ENCODE data around the gene SIPA1. TPM values are rescaled to one million over a fixed set of nuclear protein-coding genes. Genes with fewer than 3 reads are reported as not detected.

SIPA1 gene
- total and polyA plus RNA-seq, 2 of the 13 experiments (the other 11 are each of a cell fraction or from before 2014, with no cell fraction given) = 5.8 to 7.7 TPM

DNA sequence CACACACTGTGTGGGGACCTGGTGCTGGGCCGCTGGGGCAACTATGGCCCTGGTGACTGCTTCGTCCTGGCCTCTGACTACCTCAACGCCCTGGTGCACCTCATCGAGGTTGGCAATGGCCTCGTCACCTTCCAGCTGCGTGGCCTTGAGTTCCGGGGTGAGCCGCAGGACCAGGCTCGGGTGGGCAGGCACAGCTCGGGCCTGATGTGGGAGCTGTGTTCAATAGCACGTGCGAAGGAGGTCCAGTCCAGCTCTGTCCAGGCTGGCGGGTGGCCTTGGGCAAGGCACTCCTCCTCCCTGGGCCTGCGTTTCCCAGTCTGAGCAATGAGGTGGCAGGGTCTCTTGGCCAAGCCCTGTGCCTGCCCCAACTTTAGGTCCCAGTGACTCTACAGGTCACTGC is 8.3 kb upstream of the SIPA1 start:
- peaks cover 45 to 63% of the 10 kb centered on the region in 2 experiments for H3K36me3 ChIP-seq (replicated peaks in 1 of 2; ENCODE audit: control insufficient read depth in 1 of 2, insufficient read depth in 2 of 2, low read length in 2 of 2)
- no peak overlapping the region for H3K4me2 ChIP-seq (ENCODE audit: low read depth, low read length)
- H3K4me1 ChIP-seq (ENCODE audit: insufficient read depth, low read length) = no peaks in the 10 kb centered on the region
- no peak for FAIRE-seq
- no peak for DNase-seq (ENCODE audit: low spot score)
- no peaks in the 10 kb centered on the region for H3K9me3 ChIP-seq (ENCODE audit: low read length)
- no peaks in the 10 kb centered on the region for H3K79me2 ChIP-seq (ENCODE audit: insufficient read depth, low read length)
- H4K20me1 ChIP-seq (ENCODE audit: insufficient read depth, low read length) = no peaks in the 10 kb centered on the region
- POLR2A ChIA-PET = interaction anchor here (1.0 to 1.1 kb wide), 2 partner anchors 9 to 13 kb away, joined by 3 to 4 read pairs; partner anchors contain the start of gene SIPA1
- ATAC-seq = no peak
- in situ Hi-C loops (cut with HindIII; ENCODE audit: extremely low pct_ligation_motif_present, low pct_unique_long_range_greater_than_20kb) = no loop called here
- no TSS peak for BruUV-seq (replicated peaks)
- TF ChIP-seq RCOR2 (CRISPR knock-in tag; IDR thresholded peaks at IDR 0.05) (no peak), ZNF556 (CRISPR knock-in tag; IDR thresholded peaks at IDR 0.05; ENCODE audit: borderline replicate concordance) (no peak), NFE2L2 (IDR thresholded peaks at IDR 0.05; ENCODE audit: low read length) (no peak), RBFOX2 (IDR thresholded peaks at IDR 0.05; ENCODE audit: low read depth, low read length) (0 out of 2 replicates have a peak, but pooled peaks have one; percentile 34), JUNB (CRISPR knock-in tag; IDR thresholded peaks at IDR 0.05; ENCODE audit: borderline replicate concordance) (no peak), ZC3H4 (CRISPR knock-in tag; IDR thresholded peaks at IDR 0.05; ENCODE audit: borderline replicate concordance) (no peak), MIXL1 (CRISPR knock-in tag; IDR thresholded peaks at IDR 0.05) (no peak)
- TF ChIP-seq, protein P1, sequence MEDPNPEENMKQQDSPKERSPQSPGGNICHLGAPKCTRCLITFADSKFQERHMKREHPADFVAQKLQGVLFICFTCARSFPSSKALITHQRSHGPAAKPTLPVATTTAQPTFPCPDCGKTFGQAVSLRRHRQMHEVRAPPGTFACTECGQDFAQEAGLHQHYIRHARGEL (CRISPR knock-in tag; IDR thresholded peaks at IDR 0.05) = no peak
- H2AFZ ChIP-seq (ENCODE audit: low read length) = no peak overlapping the region
- whole genome bisulfite sequencing (ENCODE audit: low lambda C conversion rate) = 99% methylated on average over 9 of the region's 14 CpGs
- intact Hi-C loops (cut with micrococcal nuclease; ENCODE audit: unreplicated experiment) = no loop called here
- H3K9ac ChIP-seq (ENCODE audit: insufficient read depth, low read depth, low read length) = no peak overlapping the region
- no peak overlapping the region for H3K4me3 ChIP-seq (replicated peaks in 1 of 3; ENCODE audit: insufficient read depth in 1 of 3, low read depth in 2 of 3, low read length in 3 of 3)
- no peak overlapping the region for H3K27ac ChIP-seq (ENCODE audit: extremely low read length, insufficient read depth, low read length)
- CTCF ChIA-PET (ENCODE audit: low intra/inter-chr PET ratio, low total read pairs) = no interaction called here
- no peaks in the 10 kb centered on the region for H3K27me3 ChIP-seq (ENCODE audit: control insufficient read depth in 1 of 2, insufficient read depth in 2 of 2, low read length in 2 of 2)

DNA sequence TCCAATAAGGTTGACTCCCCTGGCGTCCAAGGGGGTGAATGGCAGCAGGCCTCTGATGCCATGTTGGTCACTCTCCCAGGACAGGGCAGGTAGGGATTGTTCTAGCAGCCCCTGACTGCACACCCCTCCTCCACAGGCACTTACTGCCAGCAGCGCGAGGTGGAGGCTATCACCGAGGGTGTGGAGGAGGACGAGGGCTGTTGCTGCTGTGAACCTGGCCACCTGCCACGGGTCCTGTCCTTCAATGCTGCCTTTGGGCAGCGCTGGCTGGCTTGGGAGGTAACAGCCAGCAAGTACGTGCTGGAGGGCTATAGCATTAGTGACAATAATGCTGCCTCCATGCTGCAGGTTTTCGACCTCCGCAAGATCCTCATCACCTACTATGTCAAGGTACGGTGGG is 7.7 kb upstream of the SIPA1 start:
- 100% methylated on average over 4 of the region's 11 CpGs for WGBS (ENCODE audit: low lambda C conversion rate)
- no peak overlapping the region for H2AFZ ChIP-seq (ENCODE audit: low read length)
- H3K79me2 ChIP-seq (ENCODE audit: insufficient read depth, low read length) = no peaks in the 10 kb centered on the region
- intact Hi-C loops (cut with micrococcal nuclease; ENCODE audit: unreplicated experiment) = no loop called here
- in situ Hi-C loops (cut with HindIII; ENCODE audit: extremely low pct_ligation_motif_present, low pct_unique_long_range_greater_than_20kb) = no loop called here
- ChIA-PET CTCF (ENCODE audit: low intra/inter-chr PET ratio, low total read pairs) (no interaction called here), POLR2A (interaction anchor here (1.0 kb wide), 3 partner anchors 8 to 15 kb away, joined by 3 to 4 read pairs (median 3); partner anchors contain the start of genes PCNX3 and SIPA1)
- H3K9ac ChIP-seq (ENCODE audit: insufficient read depth, low read depth, low read length) = no peak overlapping the region
- no peak for FAIRE-seq
- H3K4me2 ChIP-seq (ENCODE audit: low read depth, low read length) = no peak overlapping the region
- no peaks in the 10 kb centered on the region for H3K4me1 ChIP-seq (ENCODE audit: insufficient read depth, low read length)
- no peak overlapping the region for H3K4me3 ChIP-seq (replicated peaks in 1 of 3; ENCODE audit: insufficient read depth in 1 of 3, low read depth in 2 of 3, low read length in 3 of 3)
- no peaks in the 10 kb centered on the region for H4K20me1 ChIP-seq (ENCODE audit: insufficient read depth, low read length)
- ATAC-seq = no peak
- no peak for DNase-seq (ENCODE audit: low spot score)
- BruUV-seq (replicated peaks) = no TSS peak
- TF ChIP-seq AGO2 (optimal IDR thresholded peaks at IDR 0.05; ENCODE audit: low read depth, low read length) (peak; percentile 13), ZFP36L2 (CRISPR knock-in tag; IDR thresholded peaks at IDR 0.05) (no peak)
- H3K27ac ChIP-seq (ENCODE audit: extremely low read length, insufficient read depth, low read length) = no peak overlapping the region
- H3K9me3 ChIP-seq (ENCODE audit: low read length) = no peaks in the 10 kb centered on the region
- H3K27me3 ChIP-seq (ENCODE audit: control insufficient read depth in 1 of 2, insufficient read depth in 2 of 2, low read length in 2 of 2) = no peaks in the 10 kb centered on the region
- peaks cover 51 to 67% of the 10 kb centered on the region in 2 experiments for H3K36me3 ChIP-seq (replicated peaks in 1 of 2; ENCODE audit: control insufficient read depth in 1 of 2, insufficient read depth in 2 of 2, low read length in 2 of 2)
